NCI-H510A (cell line): ENCODE results near the gene C19orf38.

ENCODE experiments used
- DNase-seq: peaks from one replicate; lab custom pipeline; 2025; lab: John Stamatoyannopoulos, UW

The C19orf38 gene, protein sequence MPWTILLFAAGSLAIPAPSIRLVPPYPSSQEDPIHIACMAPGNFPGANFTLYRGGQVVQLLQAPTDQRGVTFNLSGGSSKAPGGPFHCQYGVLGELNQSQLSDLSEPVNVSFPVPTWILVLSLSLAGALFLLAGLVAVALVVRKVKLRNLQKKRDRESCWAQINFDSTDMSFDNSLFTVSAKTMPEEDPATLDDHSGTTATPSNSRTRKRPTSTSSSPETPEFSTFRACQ

DNA sequence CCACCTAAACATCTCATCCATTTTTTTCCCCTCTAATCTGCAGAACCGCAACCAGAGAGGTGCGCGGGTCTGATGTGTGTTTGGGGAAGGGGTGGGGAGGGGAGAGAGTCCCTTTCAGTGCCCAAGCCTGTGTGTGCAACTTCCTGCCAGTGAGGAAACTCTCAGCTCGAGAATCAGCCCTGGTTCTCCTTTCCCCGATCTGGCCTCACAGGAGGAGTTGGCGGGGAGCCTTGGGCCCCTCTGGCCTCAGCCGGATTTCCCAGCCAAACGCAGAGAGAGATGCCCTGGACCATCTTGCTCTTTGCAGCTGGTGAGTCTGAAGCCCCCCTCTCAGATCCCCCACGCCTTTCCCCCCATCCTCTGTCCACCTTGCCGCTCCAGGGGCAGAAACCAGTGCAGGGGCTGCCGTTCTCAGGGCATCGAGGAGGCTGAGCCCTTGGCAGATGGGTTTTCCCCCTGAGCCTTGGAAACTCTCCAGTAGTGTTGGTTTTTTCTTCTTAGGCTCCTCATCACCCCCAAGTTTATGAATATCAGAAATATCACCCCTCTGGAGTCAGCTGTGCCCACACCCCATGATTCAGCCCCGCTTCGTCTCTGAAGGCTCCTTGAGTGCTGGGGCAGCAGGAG, at the start of gene C19orf38:
C19orf38 (plus strand) TSS at position 186 of the 627 bp plus-strand sequence; CDS start at position 280, 94 bp downstream.
- no peak for DNase-seq

DNA sequence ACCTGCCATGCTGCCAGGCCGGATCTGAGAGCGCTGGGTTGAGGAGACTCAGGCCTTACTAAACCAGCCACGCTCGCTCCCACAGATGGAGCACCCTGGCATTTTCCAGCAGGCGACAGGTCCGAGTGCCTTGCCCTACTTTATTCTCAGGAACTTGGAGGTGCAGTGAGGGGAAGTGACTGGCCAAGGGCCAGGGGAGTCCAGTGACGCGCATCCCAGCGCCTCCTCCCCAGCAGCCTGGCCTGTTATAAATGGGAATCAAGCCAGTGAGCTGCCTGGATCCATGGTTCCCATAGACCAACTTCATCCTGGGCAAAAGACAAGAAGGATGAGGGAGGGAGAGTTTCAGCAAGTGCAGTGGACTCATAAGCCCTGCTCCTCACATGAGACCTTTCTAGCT, 47.7 kb upstream of the C19orf38 start:
- DNase-seq: no peak

DNA sequence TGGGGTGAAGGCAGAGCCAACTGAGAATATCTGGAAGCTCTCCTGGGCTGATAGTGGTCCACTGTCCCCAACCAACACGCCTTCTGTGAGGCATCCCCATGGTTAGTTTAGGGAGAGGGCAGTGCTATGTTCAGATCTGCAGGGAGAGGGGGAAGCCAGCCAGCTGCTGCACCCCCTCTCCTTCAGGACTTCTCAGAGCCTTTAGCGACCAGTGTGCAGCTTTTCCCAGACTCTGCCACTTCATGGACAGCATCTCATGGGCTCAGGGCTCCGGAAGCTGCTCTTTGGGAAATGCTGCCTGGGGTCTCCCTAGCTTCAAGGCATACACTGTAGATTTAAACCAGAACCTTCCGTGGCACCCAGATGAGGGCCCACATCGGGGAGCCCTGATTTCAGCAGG, 45.7 kb upstream of the C19orf38 start:
- DNase-seq: no peak

DNA sequence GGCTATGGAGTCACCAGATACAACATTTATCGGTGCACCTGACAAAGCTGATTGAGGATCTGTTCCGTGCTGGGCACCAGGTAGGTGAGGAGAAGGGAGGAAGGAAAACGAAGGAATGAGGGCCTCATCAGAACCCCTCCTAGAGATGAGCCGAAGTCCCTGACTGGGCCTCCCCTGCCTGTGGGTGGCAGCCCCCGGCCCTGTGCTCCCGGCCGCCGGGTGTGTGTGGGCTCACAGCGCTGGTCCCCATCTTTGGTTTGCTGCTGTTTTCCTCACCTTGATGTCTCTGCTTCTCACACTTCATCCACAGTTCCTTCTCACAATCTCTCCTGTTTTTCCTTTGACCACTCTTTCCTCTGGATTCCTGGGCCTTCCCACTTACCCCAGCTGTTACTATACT, 45.0 kb upstream of the C19orf38 start:
- no peak for DNase-seq

DNA sequence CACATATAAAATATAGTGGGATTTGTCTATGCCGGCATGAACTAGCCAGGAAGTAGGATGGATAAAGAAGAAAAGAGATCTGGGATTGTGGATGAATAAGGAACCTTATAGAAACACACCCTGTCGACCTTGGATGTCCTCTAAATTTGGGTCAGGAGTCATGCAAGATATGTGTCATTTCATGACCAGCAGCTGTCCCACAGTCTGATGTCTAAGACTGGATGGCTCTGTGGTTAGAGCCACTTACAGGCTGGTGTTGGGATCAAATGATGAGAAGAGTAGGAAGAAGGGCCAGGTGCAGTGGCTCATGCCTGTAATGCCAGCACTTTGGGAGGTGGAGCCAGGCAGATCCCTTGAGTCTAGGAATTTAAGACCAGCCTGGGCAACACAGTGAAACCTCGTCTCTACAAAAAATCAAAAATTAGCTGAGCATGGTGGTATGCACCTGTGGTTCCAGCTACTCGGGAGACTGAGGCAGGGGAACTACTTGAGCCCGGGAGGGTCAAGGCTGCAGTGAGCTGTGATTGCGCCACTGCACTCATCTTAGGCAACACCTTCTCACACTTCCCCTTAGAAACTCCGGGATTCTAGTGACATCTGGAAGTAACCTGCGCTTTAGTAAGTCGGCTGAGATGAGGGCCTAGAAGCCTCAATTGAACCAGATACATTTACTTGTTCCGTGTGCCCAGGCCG, 43.0 kb upstream of the C19orf38 start:
- no peak for DNase-seq

DNA sequence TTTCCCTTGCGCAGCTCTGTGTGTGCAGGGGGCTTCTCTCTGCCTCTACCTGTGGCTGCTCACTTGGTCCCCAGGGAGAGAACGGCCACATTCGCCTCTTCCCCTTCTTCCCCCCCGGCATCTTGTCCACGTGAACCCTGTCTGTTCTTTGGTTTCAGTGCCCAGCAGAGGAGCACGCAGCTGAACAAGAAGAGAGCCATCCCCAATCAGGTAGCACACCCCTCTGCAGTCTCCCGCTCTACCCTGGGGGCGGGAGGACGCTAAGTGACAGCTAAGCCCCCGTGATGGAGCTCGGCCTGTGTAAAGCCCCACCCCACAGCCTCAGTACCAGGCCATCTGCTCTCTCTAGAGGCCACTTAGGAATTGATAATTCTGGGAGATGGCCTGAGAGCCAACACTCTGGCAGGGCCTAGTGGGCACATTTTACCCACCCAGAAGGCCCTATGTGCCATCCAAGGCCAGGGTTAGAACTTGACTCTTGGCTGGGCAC, 42.4 kb upstream of the C19orf38 start:
- DNase-seq: no peak

DNA sequence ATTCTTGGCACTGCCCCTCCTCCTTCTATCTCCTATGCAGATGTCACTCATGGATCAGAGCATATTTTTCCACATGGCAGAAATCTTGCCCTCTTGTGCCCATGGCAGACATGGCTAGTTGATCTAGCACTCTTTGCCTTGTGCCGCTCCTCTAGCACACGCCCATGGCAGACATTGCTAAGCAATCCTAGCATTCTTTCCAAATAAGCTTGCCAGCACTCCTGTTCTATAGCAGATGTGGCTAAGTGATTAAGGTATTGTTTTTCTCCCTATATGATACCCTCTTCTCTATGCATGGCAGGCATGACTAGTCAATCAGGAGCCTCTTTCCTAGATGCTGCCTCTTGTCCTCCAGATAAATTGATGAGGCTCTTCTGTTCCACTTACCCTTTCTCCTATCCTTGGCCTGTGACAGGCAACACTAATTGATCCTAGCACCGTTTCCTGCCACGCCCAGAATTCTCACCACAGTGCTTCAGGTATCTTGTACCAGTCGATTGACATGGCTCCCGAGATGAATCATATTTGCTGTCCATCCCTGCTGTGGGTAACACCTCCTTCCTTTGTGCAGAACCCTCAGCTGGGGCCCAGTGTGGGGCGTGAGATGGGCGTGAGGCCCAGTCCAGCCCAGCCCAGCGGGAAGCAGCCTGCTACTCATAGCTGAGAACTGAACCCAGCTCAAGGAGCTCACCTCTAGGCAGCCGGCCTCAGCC, 39.1 kb upstream of the C19orf38 start:
- DNase-seq: no peak

DNA sequence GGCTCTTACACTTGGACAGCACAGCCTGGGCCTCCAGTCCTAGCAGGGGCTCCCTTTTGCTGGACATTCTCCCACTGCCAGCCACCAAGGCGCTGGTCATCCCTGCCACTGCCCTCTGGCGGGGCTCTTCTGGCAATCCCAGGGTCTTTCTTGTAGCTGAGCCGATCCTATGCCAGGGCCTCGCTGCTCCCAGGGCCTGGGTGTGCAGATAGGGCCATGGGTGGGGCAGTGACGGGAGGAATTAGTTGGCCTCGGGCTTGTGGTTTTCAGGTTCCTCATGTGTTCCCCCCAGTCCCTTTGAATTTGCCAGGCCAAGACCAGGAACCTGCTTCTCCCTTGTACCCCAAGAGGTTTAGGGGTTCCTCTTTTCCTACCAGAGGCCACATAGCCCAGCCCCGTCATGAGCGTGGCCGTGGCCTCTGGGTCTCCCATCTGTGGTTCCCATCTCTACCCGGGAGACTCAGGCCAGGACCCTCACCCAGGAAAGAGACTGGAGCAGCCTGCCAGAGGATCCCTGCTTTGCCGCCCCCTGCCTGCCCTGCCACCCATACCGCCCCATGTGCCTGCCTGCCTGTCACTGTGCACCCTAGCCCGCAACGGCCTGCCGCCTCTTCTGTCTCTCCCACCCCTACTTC, 38.4 kb upstream of the C19orf38 start:
- no peak for DNase-seq

DNA sequence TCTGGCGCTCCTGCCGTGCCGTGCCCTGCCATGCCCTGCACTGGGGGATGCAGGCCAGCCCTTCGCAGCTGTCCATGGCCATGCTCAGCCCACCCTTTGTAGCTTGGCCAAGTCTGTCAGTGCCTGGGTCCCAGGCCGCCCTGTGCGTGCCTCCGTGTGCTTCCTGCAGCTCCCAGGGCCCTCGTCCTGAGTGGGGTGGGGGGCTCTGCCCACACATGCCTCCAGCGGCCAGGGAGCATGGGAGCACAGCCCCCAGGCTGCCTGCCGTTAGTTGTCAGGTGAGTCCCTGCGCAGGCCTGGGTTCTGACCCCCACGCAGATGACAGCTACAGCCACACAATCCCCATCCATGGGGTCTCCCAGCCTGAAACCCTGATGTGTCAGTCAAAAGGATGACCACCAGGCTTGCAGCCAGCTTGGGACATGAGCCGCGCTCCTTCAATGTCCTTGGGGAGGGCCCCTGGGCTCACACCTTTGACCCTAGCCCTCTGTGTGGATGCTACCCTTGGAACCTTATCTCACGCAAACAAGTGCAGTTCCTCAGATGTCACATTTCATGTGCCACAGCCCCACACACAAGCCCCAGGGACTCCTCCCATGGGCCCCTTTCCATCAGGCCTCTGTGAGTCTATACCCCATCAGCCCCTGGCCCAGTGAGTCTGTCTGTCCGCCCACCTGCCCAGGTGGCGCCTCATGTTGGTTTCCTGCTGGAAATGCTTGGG, 36.7 kb upstream of the C19orf38 start:
- DNase-seq: no peak

DNA sequence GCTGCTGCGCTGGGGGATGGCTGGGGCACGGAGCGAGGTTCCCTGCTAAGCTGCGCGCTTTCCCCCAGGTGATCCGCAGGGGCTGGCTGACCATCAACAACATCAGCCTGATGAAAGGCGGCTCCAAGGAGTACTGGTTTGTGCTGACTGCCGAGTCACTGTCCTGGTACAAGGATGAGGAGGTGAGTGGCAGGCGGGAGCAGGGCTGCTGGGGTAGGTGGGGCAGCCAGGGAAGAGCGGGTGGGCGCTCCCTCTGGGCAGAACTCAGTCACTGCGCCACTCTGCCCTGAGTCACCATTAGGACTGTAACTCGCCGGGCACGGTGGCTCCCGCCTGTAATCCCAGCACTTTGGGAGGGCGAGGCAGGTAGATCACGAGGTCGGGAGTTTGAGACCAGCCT, 36.0 kb upstream of the C19orf38 start:
- no peak for DNase-seq

DNA sequence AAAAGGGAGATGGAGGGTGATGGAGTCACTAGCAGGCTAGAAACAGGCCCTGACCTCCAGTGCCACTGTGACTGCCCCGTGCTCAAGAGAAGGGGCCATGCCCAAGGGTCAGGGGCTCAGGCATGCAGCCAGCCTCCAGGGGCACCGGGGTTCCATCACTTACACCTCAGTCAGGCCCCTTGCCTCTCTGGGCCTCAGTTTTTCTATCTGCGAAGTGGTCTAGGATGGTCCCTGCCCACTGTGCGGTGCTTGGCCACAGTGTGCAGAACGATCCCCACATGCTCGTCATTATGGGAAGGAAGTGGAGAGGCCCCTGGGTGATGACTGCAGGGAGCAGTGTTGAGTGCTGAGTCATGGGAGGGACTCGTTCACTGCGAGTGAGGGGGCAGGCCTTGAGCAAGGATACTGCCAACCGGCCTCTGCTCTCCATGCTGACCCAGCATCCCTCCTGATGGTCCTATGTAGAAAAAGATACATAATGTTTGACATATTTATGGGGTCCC, 35.3 kb upstream of the C19orf38 start:
- no peak for DNase-seq

DNA sequence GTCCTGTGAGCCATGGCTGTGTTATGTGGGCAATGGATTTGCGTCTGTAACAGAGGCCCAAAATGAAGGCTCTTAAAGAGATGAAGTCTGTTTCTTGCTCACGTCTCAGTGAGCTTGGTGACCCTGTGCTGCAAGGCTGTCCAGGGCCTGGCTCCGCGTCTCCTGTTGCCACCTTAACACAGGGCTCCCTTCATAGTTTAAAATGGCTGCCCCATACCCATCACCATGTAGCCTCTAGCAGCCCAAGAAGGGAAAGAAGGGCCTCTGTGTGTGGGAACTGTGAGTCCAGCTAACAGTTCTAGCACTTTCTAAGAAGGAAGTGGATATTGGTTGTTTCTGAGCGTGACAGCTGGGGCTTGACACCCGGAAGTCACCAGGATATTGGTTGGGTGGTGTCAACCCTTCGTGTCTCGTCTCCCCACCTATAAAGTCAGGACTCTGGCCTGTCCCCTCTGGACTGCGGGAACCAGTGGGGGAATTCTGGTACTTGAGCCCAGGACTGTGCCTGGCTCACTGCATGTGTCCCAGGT, 33.1 kb upstream of the C19orf38 start:
- no peak for DNase-seq

DNA sequence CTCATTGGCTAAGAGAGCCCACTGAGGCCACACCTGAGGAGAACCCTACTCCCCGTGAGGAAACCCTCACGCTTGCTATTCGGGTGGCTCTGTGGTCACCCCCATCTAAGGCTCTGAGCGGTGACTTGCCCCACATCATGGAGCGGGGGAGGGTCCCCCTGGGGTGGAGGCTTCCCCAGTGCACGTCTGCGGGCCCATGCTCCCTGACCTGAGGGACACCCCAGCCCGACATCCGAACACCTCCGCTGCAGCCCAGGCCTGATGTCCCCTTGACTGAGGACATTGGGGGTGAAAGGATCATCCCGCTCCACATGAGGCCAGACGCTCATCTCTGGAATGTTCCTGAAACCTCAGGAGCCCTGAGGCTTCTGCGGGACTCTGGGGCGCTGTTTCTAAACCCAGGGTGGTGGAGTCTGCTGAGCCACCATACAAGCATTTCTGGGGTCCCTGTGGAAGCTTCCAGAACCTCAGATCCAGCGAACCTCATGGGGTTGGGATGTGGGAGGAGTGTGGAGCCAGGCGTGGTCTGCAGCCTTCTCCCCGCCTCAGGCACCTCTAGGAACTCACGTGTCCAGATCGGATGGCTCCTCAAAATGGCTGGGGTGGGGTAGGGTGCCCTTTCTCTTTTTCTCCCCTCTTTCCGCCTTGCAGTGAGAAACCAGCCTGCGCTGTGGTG, 32.1 kb upstream of the C19orf38 start:
- no peak for DNase-seq

DNA sequence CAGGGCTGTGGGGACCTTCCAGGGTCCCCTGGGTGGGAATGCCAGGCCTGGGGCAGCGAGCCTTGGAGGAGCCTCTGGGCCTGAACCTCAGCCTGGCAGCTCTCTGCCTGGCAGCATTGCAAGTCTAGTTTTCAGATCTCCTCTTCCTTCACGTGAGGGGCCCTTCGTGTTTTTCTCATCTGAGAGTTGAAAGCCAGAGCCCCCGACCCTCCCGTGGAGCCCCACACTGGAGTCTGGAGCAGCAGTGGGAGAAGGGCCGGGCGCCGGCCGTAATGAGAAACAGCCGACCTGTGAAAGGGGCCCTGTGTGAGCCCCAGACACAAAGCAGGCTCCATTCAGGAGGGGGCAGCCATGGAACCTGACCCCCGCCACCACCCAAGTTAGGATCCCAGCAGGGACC, 31.5 kb upstream of the C19orf38 start:
- DNase-seq: no peak

DNA sequence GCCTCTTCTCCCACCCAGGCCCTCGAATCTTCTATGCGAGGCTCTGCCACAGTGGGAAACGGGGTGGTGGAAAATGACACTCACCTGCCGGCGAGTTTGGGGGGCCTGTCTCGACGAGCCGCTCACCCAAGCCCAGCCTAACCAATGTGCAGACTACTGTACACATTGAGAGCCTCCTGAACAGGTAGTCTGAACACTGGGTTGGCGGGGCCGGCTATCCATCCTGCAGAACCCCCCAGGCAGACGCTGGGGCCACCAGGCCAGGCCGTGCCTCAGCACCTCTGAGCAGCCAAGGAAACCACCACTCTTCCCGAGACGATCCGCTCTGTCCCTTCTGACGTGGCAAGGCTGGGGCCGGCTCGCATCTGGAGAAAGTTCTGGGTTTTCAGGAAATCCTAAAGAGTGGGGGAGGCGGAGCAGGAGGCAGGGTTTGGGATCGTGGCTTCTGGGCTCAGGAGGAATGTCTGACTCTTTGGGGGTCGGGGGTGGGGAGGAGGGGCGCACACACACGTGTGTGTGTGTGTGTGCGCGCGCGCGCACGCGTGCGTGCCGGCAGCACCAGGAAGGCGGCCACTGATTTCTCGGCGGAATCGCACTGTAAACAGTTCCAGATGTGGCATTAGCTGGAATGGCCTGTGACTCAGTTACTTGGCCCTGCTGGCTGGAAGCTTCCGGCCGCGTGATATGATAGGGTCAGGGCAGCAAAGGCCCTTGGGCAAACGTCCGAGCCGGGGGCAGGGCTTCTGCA, 30.8 kb upstream of the C19orf38 start:
- DNase-seq: no peak

DNA sequence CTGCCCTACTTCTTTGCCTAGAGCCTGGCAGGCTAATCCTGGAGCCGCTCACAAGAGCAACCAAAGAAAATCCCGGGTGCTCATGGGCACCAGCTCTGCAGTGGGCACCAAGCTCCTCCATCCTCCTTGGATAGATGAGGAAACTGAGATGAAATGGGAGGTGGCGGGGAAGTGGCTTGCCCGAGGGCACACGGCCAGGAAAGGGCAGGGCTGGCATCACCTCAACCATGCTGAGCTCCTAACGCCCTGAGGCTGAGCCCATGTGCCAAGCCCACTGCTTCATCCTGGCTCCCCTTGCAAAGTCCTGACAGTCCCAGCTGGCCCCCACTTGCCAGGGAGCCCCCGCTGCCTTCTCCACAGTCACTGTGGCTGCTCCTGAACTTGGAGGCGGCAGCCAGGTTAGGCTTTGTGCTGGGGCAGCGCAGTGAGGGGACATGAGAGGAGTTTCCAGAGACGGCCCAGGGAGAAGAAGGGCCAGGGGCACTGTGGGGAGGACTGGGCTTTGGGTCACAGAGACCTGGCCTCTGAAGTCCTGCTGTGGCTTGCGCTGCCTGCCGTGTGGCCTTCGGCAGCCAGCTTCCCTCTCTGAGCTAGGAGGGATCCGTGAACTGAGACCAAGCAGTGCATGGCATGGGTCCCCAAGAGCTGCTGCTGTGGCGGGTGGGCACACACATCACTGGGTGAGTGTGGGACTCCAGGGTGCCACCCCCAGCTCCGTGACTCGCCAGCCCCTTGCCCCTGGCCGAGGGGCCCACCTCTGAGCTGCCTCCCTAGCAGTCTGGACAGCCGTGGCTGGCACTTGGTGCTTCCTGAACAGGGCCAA, 29.7 kb upstream of the C19orf38 start:
- no peak for DNase-seq

DNA sequence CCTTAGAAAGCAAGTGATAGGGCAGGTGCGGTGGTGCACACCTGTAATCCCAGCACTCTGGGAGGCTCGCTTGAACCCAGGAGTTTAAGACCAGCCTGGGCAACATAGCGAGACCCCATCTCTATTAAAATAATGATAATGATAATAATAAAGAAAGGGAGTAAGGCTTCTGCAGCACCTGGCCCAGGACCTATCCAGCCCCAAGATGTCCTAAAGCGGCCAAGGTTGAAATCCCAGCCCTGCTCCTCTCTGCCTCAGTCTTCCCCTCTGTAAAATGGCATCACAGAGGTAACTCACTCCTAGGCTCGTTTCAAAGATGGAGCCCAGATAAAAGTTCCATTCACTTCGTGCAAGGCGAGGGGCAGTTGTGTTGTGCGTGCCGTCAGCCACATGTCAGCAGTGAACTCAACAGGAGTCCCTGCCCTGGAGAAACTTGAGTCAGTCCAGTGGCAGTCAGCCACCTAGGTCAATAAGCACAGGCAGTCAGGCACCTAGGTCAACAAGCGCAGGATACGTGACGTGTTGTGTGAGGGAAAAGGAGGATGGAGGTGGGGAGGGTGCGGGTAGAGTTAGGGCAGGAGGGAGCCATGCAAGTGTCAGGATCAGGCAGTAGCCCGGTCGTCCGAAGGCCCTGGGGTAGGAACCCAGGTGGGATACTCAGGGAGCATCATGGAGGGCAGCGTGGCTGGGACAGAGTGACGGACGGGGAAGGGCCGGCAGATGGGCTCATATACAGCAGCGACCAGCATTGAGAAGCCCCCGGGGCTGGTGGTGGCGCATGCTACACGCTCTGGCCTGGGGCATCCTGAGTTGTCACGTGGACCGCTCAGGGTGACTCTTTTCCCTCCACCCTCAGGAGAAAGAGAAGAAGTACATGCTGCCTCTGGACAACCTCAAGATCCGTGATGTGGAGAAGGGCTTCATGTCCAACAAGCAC, 28.8 kb upstream of the C19orf38 start:
- DNase-seq: no peak

DNA sequence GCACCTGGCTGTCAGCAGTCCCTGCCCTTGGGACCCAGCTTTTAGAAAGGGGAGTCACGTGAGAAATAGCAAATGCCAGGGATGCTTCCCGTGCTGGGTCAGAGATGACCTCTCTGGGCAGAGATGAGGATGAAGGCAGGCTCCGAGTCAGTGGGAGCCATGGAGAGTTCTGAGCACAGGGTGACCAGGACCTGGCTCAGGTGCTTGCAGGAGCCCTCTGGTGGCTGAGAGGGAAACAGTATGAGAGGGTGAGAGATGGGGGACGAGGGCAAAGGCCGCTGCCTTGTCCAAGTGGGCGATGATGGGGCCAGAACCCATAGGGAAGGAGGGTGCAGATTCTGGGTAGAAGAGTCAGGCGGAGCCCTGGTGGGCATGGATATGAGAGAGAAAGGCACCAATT, 28.0 kb upstream of the C19orf38 start:
- DNase-seq: no peak
